H1 (cell line): ENCODE measurements around the gene RELL2.

Experiments
- ATF2 ChIP-seq: IDR thresholded peaks from 2 replicates; pipeline ENCODE4 v1.6.1; 2012; ENCODE audit warnings: low read length, inconsistent platforms
- BRCA1 ChIP-seq: IDR thresholded peaks from 2 replicates; pipeline ENCODE4 v1.6.1; 2012; ENCODE audit warnings: low read depth, low read length, improper control_type of control experiment
- CTCF ChIP-seq, 3 experiments: IDR thresholded peaks; 1 replicate in 2 of 3; 2 replicates in 1 of 3; pipeline versions ENCODE4 v1.5.1 to v1.6.1; 2011; ENCODE audit warnings: low read length in 3 of 3, mild to moderate bottlenecking in 3 of 3, inconsistent platforms in 2 of 3, low read depth in 1 of 3, moderate library complexity in 1 of 3; ENCODE audit not compliant: insufficient read depth in 1 of 3; ENCODE audit errors: control extremely low read depth in 1 of 3
- EGR1 ChIP-seq: IDR thresholded peaks from 2 replicates; pipeline ENCODE4 v1.6.1; 2011; ENCODE audit warnings: low read depth, low read length, borderline replicate concordance
- EP300 ChIP-seq, 2 experiments: IDR thresholded peaks; 1 replicate in 1 of 2; 2 replicates in 1 of 2; pipeline ENCODE4 v1.6.1; 2011 to 2012; ENCODE audit warnings: low read depth in 2 of 2, low read length in 2 of 2, mild to moderate bottlenecking in 2 of 2, borderline replicate concordance in 1 of 2, inconsistent platforms in 1 of 2, moderate library complexity in 1 of 2
- EZH2 ChIP-seq: fragments of 200-600 bp; sonication (generic); IDR thresholded peaks from 2 replicates; pipeline ENCODE4 v1.7.1; 2012; ENCODE audit warnings: low read depth, mild to moderate bottlenecking, moderate library complexity, low read length, inconsistent platforms; ENCODE audit not compliant: severe bottlenecking
- GTF2F1 ChIP-seq: IDR thresholded peaks from 2 replicates; pipeline ENCODE4 v1.6.1; 2012; ENCODE audit warnings: low read depth, low read length, improper control_type of control experiment, borderline replicate concordance
- JUND ChIP-seq: IDR thresholded peaks from 2 replicates; pipeline ENCODE4 v1.6.1; 2011; ENCODE audit warnings: mild to moderate bottlenecking, improper control_type of control experiment, low read length
- PHF8 ChIP-seq: fragments of 200-600 bp; sonication (generic); conservative IDR thresholded peaks from 2 replicates; pipeline ENCODE4 v1.7.1; 2012; ENCODE audit warnings: low read depth, mild to moderate bottlenecking, inconsistent platforms, low read length, moderate library complexity
- POLR2A ChIP-seq, 2 experiments: IDR thresholded peaks; 1 replicate in 1 of 2; 2 replicates in 1 of 2; pipeline ENCODE4 v1.6.1; 2011; ENCODE audit warnings: low read depth in 2 of 2, low read length in 2 of 2, mild to moderate bottlenecking in 2 of 2; ENCODE audit errors: control extremely low read depth in 1 of 2
- SIN3A ChIP-seq, 2 experiments: IDR thresholded peaks in 1 of 2; conservative IDR thresholded peaks in 1 of 2; 2 replicates each; pipeline ENCODE4 v1.6.1; 2011 to 2012; ENCODE audit warnings: low read length in 2 of 2, improper control_type of control experiment in 1 of 2, low read depth in 1 of 2, mild to moderate bottlenecking in 1 of 2
- TAF1 ChIP-seq: IDR thresholded peaks from 2 replicates; pipeline ENCODE4 v1.6.1; 2011; ENCODE audit warnings: mild to moderate bottlenecking, low read depth, low read length
- ZNF274 ChIP-seq: IDR thresholded peaks from 2 replicates; pipeline ENCODE4 v1.7.0; 2012; ENCODE audit warnings: low read length, borderline replicate concordance; ENCODE audit errors: extremely low read depth

GRCh38 chr5:141598391-141599345, 38.1 kb upstream of the RELL2 start:
- TF ChIP-seq CTCF (IDR thresholded peaks at IDR 0.05; ENCODE audit: control extremely low read depth in 1 of 3, insufficient read depth in 1 of 3, low read depth in 1 of 3, low read length in 3 of 3) (no peak), ZNF274 (no peak), ATF2 (no peak), POLR2A (IDR thresholded peaks at IDR 0.05; ENCODE audit: control extremely low read depth in 1 of 2, low read depth in 2 of 2, low read length in 2 of 2) (no peak), BRCA1 (no peak), GTF2F1 (no peak), SIN3A (conservative IDR thresholded peaks at IDR 0.05 in 1 of 2, IDR thresholded peaks at IDR 0.05 in 1 of 2; ENCODE audit: low read depth in 1 of 2, low read length in 2 of 2) (no peak), EGR1 (no peak), JUND (no peak), PHF8 (no peak), EP300 (IDR thresholded peaks at IDR 0.05; ENCODE audit: borderline replicate concordance in 1 of 2, low read depth in 2 of 2, low read length in 2 of 2) (no peak), TAF1 (no peak), EZH2 (no peak)
